Prostate gland (tissue), 2 donors: ENCODE data around the gene PNPLA4. TPM values are rescaled to one million over a fixed set of nuclear protein-coding genes. Genes with fewer than 3 reads are reported as not detected.

Experiments used
- DNase-seq: peaks from one replicate; pipeline ENCODE4 v3.0.0-alpha.2; 2019; ENCODE audit warnings: low spot score
- H3K27ac ChIP-seq, 2 donors: fragments of 200-600 bp; sonication (generic); 2 replicates each; pipeline ENCODE4 v1.5.1; 2017 to 2019
- H3K27me3 ChIP-seq: fragments of 200-600 bp; sonication (generic); replicated peaks from 2 replicates; pipeline ENCODE4 v1.5.1; 2019; ENCODE audit not compliant: insufficient read depth
- H3K36me3 ChIP-seq, 2 donors: fragments of 200-600 bp; sonication (generic); 1 replicate in 1 of 2; 2 replicates in 1 of 2; pipeline versions ENCODE4 v1.5.1 to v1.8.1; 2017 to 2019
- H3K4me1 ChIP-seq: fragments of 200-600 bp; sonication (generic); replicated peaks from 2 replicates; pipeline ENCODE4 v1.5.1; 2019
- H3K4me3 ChIP-seq, 2 donors: fragments of 200-600 bp; sonication (generic); 2 replicates each; pipeline ENCODE4 v1.5.1; 2017 to 2019
- H3K9me3 ChIP-seq: fragments of 200-600 bp; sonication (generic); 2 replicates; pipeline ENCODE4 v1.5.1; 2017
- CTCF ChIP-seq, 4 experiments: fragments of 200-600 bp in 2 of 4; fragments of 450-650 bp in 2 of 4; sonication (generic) in 2 of 4; IDR thresholded peaks; 1 replicate in 3 of 4; 2 replicates in 1 of 4; pipeline ENCODE4 v1.5.1; 2016 to 2019; ENCODE audit warnings: antibody characterized with exemption in 4 of 4, mild to moderate bottlenecking in 2 of 4, moderate library complexity in 2 of 4
- POLR2A ChIP-seq: fragments of 450-650 bp; IDR thresholded peaks from one replicate; pipeline ENCODE4 v1.6.1; 2016; ENCODE audit warnings: antibody characterized with exemption, mild to moderate bottlenecking
- POLR2AphosphoS5 ChIP-seq: sonication (generic); formaldehyde crosslinking; IDR thresholded peaks from one replicate; pipeline ENCODE4 v1.6.1; 2017; ENCODE audit warnings: antibody characterized with exemption
- WGBS: methylation state at CpG from one replicate; pipeline ENCODE4 v1.1.5; 2018; 5-methylcytosine and 5-hydroxymethylcytosine counted together
- intact Hi-C: fragments of 100-400 bp; cut with DNase I; formaldehyde crosslinking; loops from one replicate; pipeline ENCODE4 v1.14.2; 2022
- total RNA-seq, 2 donors: library from RNA; depleted of rRNA; stranded (reverse); fragments of >200 nt; gene quantifications; one replicate each; pipeline ENCODE4 v1.1.0, GENCODE V29; 2016

Gene PNPLA4
- total RNA-seq, 2 donors from 2014 or later = 23.1 to 29.0 TPM

GRCh38 chrX:7891928-7892327 lies 35.3 kb downstream of the PNPLA4 start:
- Histone ChIP-seq H3K36me3 (no peaks in the 10 kb centered on the region), H3K4me1 (no peaks in the 10 kb centered on the region), H3K27me3 (no peaks in the 10 kb centered on the region), H3K27ac (no peak overlapping the region), H3K4me3 (no peak overlapping the region), H3K9me3 (no peaks in the 10 kb centered on the region)
- DNase-seq = no peak
- TF ChIP-seq CTCF (IDR thresholded peaks at IDR 0.05) = no peak
- TF ChIP-seq POLR2AphosphoS5 = no peak
- no peak for TF ChIP-seq POLR2A
- 52% methylated on average over 6 of the region's 9 CpGs for WGBS
- intact Hi-C loops = no loop called here

GRCh38 chrX:7889680-7890079 lies 37.5 kb downstream of the PNPLA4 start:
- no peaks in the 10 kb centered on the region for H3K4me1 ChIP-seq
- H3K4me3 ChIP-seq = no peak overlapping the region
- WGBS = 67% methylated on average over 2 of the region's 2 CpGs
- no peaks in the 10 kb centered on the region for H3K27me3 ChIP-seq
- TF ChIP-seq CTCF (IDR thresholded peaks at IDR 0.05) (no peak), POLR2A (no peak), POLR2AphosphoS5 (no peak)
- intact Hi-C loops = no loop called here
- no peak for DNase-seq
- H3K36me3 ChIP-seq = no peaks in the 10 kb centered on the region
- no peaks in the 10 kb centered on the region for H3K9me3 ChIP-seq
- no peak overlapping the region for H3K27ac ChIP-seq

- intact Hi-C loops = no loop called here
- Histone ChIP-seq H3K4me1 (no peaks in the 10 kb centered on the region), H3K9me3 (no peaks in the 10 kb centered on the region), H3K36me3 (no peaks in the 10 kb centered on the region), H3K4me3 (no peak overlapping the region), H3K27me3 (no peaks in the 10 kb centered on the region), H3K27ac (no peak overlapping the region)
- no peak for DNase-seq
- WGBS = 27% methylated on average over 2 of the region's 2 CpGs
- TF ChIP-seq POLR2AphosphoS5 = no peak
- no peak for TF ChIP-seq POLR2A
- no peak for TF ChIP-seq CTCF (IDR thresholded peaks at IDR 0.05)
Observed at GRCh38 chrX:7889135-7889534, 38.1 kb downstream of the PNPLA4 start.

- TF ChIP-seq CTCF (IDR thresholded peaks at IDR 0.05) (no peak), POLR2AphosphoS5 (no peak), POLR2A (no peak)
- 80% methylated on average over 2 of the region's 2 CpGs for WGBS
- no peak for DNase-seq
Observed at GRCh38 chrX:7876957-7877356, 50.3 kb downstream of the PNPLA4 start.

GRCh38 chrX:7872042-7872441 lies 55.2 kb downstream of the PNPLA4 start:
- Histone ChIP-seq H3K4me3 (no peak overlapping the region), H3K27me3 (no peaks in the 10 kb centered on the region), H3K36me3 (no peaks in the 10 kb centered on the region), H3K27ac (no peak overlapping the region), H3K4me1 (no peaks in the 10 kb centered on the region), H3K9me3 (no peaks in the 10 kb centered on the region)
- WGBS = 85% methylated on average over 4 of the region's 4 CpGs
- no peak for DNase-seq
- no peak for TF ChIP-seq POLR2A
- no peak for TF ChIP-seq POLR2AphosphoS5
- no peak for TF ChIP-seq CTCF (IDR thresholded peaks at IDR 0.05)
- intact Hi-C loops = no loop called here

More at GRCh38 chrX:7876957-7877356, 50.3 kb downstream of the PNPLA4 start:
- Histone ChIP-seq H3K36me3 (no peaks in the 10 kb centered on the region), H3K4me3 (no peak overlapping the region), H3K27me3 (no peaks in the 10 kb centered on the region), H3K27ac (no peak overlapping the region), H3K9me3 (no peaks in the 10 kb centered on the region), H3K4me1 (no peaks in the 10 kb centered on the region)
- intact Hi-C loops = no loop called here
